ENCODE results near the gene PKD2.

GRCh38 chr4:88035292-88035691 is 27.9 kb downstream of the PKD2 start:
- TF ChIP-seq, protein P1, sequence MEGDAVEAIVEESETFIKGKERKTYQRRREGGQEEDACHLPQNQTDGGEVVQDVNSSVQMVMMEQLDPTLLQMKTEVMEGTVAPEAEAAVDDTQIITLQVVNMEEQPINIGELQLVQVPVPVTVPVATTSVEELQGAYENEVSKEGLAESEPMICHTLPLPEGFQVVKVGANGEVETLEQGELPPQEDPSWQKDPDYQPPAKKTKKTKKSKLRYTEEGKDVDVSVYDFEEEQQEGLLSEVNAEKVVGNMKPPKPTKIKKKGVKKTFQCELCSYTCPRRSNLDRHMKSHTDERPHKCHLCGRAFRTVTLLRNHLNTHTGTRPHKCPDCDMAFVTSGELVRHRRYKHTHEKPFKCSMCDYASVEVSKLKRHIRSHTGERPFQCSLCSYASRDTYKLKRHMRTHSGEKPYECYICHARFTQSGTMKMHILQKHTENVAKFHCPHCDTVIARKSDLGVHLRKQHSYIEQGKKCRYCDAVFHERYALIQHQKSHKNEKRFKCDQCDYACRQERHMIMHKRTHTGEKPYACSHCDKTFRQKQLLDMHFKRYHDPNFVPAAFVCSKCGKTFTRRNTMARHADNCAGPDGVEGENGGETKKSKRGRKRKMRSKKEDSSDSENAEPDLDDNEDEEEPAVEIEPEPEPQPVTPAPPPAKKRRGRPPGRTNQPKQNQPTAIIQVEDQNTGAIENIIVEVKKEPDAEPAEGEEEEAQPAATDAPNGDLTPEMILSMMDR (IDR thresholded peaks at IDR 0.05; ENCODE audit: poor library complexity): no peak
- TF ChIP-seq EZH2phosphoT487 (IDR thresholded peaks at IDR 0.05; ENCODE audit: low read depth, severe bottlenecking, unreplicated experiment) (no peak), EZH2 (IDR thresholded peaks at IDR 0.05; ENCODE audit: borderline replicate concordance) (no peak)

Measured in hepatocyte (in vitro differentiated cells).